Measurements from ENCODE around the gene LYST.
"Not testable (repeated sequence)": the region's sequence is repeated elsewhere in the genome, so short reads cannot be mapped to it uniquely, and the experiment has no call there.

Gene LYST

DNA sequence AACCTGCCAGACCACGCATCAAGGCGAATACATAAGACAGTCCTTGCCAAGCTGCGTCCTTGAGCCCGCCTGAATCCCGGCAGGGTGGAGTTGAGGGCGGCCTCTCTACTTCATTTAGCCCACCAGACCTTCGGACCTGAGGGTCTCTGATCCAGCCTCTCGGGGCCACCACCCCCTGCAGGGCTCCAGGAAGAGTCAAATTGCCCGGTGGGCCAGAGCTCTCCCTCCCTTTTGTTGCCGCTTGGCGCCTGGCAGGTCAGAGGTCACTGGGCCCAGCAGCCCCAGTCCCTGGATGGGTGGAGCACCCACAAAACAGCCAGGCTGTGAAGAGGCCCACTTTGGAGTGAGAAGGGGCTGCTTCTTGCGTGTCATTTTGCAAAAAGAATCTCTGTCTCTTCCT is 226.1 kb downstream of the LYST start:
- TF ChIP-seq, protein P1, sequence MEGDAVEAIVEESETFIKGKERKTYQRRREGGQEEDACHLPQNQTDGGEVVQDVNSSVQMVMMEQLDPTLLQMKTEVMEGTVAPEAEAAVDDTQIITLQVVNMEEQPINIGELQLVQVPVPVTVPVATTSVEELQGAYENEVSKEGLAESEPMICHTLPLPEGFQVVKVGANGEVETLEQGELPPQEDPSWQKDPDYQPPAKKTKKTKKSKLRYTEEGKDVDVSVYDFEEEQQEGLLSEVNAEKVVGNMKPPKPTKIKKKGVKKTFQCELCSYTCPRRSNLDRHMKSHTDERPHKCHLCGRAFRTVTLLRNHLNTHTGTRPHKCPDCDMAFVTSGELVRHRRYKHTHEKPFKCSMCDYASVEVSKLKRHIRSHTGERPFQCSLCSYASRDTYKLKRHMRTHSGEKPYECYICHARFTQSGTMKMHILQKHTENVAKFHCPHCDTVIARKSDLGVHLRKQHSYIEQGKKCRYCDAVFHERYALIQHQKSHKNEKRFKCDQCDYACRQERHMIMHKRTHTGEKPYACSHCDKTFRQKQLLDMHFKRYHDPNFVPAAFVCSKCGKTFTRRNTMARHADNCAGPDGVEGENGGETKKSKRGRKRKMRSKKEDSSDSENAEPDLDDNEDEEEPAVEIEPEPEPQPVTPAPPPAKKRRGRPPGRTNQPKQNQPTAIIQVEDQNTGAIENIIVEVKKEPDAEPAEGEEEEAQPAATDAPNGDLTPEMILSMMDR (IDR thresholded peaks at IDR 0.05; ENCODE audit: low read length): no peak
- no peak for TF ChIP-seq EZH2 (IDR thresholded peaks at IDR 0.05; ENCODE audit: borderline replicate concordance, low read length)
- H3F3A ChIP-seq (ENCODE audit: insufficient read depth, low read length): no peaks in the 10 kb centered on the region
- no peaks in the 10 kb centered on the region for H3K9me2 ChIP-seq (ENCODE audit: low read depth, low read length)
- no peak overlapping the region for H3K4me2 ChIP-seq (ENCODE audit: low read length)
- no peaks in the 10 kb centered on the region for H3K36me3 ChIP-seq (ENCODE audit: insufficient read depth, low read length)
- no peaks in the 10 kb centered on the region; the same call in 1 of the 2 replicates for H3K27me3 ChIP-seq (ENCODE audit: insufficient read depth, low read length)
- H3K9ac ChIP-seq (ENCODE audit: low read length): no peak overlapping the region
- no peaks in the 10 kb centered on the region for H3K79me2 ChIP-seq (ENCODE audit: insufficient read depth, low read length)
- no peak overlapping the region for H3K27ac ChIP-seq (ENCODE audit: low read depth, low read length, poor library complexity, severe bottlenecking)
- no peak overlapping the region for H3K4me3 ChIP-seq (ENCODE audit: low read depth, low read length, poor library complexity, severe bottlenecking)
- no peak overlapping the region for H2AFZ ChIP-seq (ENCODE audit: low read length)
- peaks cover 15% of the 10 kb centered on the region for H3K4me1 ChIP-seq (ENCODE audit: insufficient read depth, low read length, severe bottlenecking)
- no peaks in the 10 kb centered on the region for H3K9me3 ChIP-seq (ENCODE audit: low read length)
- no peaks in the 10 kb centered on the region for H4K20me1 ChIP-seq (ENCODE audit: insufficient read depth, low read length)

DNA sequence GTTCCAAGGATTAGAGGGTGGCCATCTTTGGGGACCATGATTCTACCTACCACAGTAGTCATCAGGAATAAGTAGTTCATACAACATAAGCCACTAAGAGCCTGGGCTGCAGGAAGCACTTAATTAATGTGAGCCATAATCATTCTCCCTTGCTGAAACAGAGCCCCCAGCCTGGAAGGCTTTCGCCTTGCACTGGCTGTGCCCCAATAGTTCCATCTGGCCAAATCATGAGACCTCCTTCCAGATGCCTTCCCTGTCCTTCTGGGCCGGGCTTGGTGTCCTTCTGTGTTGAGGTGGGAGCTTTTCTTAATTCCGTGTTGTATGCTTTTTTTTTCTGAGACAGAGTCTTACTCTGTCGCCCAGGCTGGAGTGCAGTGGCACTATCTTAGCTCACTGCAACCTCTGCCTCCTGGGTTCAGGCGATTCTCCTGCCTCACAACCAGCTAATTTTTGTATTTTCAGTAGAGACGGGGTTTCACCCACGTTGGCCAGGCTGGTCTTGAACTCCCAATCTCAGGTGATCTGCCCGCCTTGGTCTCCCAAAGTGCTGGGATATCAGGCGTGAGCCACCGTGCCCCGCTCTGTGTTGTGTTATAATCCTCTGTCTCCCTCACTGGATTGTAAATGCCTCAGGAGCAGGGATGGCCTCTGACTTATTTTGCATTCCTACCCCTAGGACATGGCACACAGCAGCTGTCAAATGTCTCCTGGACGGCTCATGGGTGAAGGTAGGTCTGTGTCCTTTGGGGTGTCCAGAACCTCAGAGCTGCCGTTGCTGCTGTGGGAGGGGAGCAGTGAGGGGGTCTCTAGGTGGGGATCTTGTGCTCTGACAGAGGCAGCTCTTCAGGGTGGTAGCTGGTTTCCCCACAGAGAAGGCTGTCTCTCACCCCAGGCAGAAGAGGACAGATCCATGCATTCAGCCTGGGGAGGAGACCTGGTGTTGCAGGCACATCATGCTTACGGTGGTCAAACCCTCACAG is 227.2 kb downstream of the LYST start:
- peaks cover 15% of the 10 kb centered on the region for H3K4me1 ChIP-seq (ENCODE audit: insufficient read depth, low read length, severe bottlenecking)
- no peak overlapping the region for H2AFZ ChIP-seq (ENCODE audit: low read length)
- H3K36me3 ChIP-seq (ENCODE audit: insufficient read depth, low read length): no peaks in the 10 kb centered on the region
- H3K79me2 ChIP-seq (ENCODE audit: insufficient read depth, low read length): no peaks in the 10 kb centered on the region
- no peak overlapping the region for H3K9ac ChIP-seq (ENCODE audit: low read length)
- no peak overlapping the region for H3K4me3 ChIP-seq (ENCODE audit: low read depth, low read length, poor library complexity, severe bottlenecking)
- no peaks in the 10 kb centered on the region for H4K20me1 ChIP-seq (ENCODE audit: insufficient read depth, low read length)
- no peak overlapping the region for H3K27ac ChIP-seq (ENCODE audit: low read depth, low read length, poor library complexity, severe bottlenecking)
- no peaks in the 10 kb centered on the region for H3K9me2 ChIP-seq (ENCODE audit: low read depth, low read length)
- no peak overlapping the region for H3K4me2 ChIP-seq (ENCODE audit: low read length)
- H3K9me3 ChIP-seq (ENCODE audit: low read length): no peaks in the 10 kb centered on the region
- no peaks in the 10 kb centered on the region for H3F3A ChIP-seq (ENCODE audit: insufficient read depth, low read length)
- H3K27me3 ChIP-seq (ENCODE audit: insufficient read depth, low read length): no peaks in the 10 kb centered on the region; the same call in 1 of the 2 replicates
- no peak for TF ChIP-seq EZH2 (IDR thresholded peaks at IDR 0.05; ENCODE audit: borderline replicate concordance, low read length)
- TF ChIP-seq, protein P1 (IDR thresholded peaks at IDR 0.05; ENCODE audit: low read length): no peak

DNA sequence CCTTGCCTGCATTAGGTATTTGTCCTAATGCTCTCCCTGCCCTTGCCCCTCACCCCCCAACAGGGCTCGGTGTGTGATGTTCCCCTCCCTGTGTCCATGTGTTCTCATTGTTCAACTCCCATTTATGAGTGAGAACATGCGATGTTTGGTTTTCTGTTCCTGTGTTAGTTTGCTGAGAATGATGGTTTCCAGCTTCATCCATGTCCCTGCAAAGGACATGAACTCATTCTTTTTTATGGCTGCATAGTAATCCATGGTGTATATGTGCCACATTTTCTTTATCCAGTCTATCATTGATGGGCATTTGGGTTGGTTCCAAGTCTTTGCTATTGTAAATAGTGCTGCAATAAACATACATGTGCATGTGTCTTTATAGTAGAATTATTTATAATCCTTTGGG is 228.1 kb downstream of the LYST start:
- not testable (repeated sequence) for H3K9me2 ChIP-seq (ENCODE audit: low read depth, low read length); H3F3A ChIP-seq (ENCODE audit: insufficient read depth, low read length); H3K9me3 ChIP-seq (ENCODE audit: low read length); H2AFZ ChIP-seq (ENCODE audit: low read length); H3K4me2 ChIP-seq (ENCODE audit: low read length); H4K20me1 ChIP-seq (ENCODE audit: insufficient read depth, low read length); H3K79me2 ChIP-seq (ENCODE audit: insufficient read depth, low read length); H3K27me3 ChIP-seq (ENCODE audit: insufficient read depth, low read length); H3K36me3 ChIP-seq (ENCODE audit: insufficient read depth, low read length); H3K27ac ChIP-seq (ENCODE audit: low read depth, low read length, poor library complexity, severe bottlenecking); H3K9ac ChIP-seq (ENCODE audit: low read length); H3K4me3 ChIP-seq (ENCODE audit: low read depth, low read length, poor library complexity, severe bottlenecking)
- peaks cover 15% of the 10 kb centered on the region for H3K4me1 ChIP-seq (ENCODE audit: insufficient read depth, low read length, severe bottlenecking)

Measured in OCI-LY1 (cell line).